Inferior parietal cortex (tissue), 1 donor: ENCODE results near the gene NCF2.
A peak's percentile ranks its signal among the peaks of the same experiment; 100 is the strongest.

ENCODE experiments used
- DNase-seq: peaks from one replicate; pipeline ENCODE4 v3.0.0-alpha.2; 2016; ENCODE audit errors: extremely low spot score

NCF2 gene

DNA sequence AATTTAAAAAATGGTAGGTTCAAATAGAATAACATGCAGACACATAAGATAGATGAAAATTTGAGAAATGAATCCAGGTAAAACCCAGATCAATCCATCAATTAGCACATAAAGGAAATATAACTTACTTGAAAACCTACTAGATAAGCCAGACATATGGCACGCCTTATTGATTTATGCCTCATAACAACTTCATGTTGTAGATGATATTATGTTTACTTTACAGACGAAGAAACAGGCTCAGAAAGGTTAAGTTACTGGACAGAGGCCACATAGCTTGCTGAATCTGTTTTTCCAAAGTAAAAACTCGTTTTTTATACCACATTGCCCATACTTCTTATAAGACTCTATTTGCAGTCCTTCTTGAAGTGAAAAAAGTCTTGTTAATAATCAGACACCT is 22.1 kb upstream of the NCF2 start:
- no peak for DNase-seq

GRCh38 chr1:183611021-183611420 is 20.8 kb upstream of the NCF2 start:
- no peak for DNase-seq

GRCh38 chr1:183609759-183610452 is 19.6 kb upstream of the NCF2 start:
- DNase-seq, result no peak

DNA sequence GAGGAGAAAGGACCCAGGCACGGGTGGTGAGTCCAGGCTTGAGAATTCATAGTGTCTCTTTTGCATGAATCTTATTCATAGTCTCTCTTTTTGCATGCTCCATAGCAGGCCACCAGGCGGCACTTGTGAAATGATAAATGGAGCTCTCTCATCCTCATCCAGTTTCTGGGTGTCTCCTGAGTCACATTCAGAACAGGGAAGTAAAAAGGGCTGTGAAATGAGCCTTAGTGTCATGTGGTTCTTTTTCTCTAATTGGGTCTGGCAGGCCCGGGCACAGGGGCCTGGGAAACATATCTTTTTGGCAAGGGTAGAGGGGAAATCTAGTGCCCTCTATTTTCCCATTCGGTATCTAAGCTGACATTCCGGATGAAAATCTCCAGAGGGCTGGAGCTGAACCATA is 19.1 kb upstream of the NCF2 start:
- peak; percentile 84 for DNase-seq

GRCh38 chr1:183607322-183607980 is 17.2 kb upstream of the NCF2 start:
- no peak for DNase-seq

- DNase-seq, result no peak
Measured at GRCh38 chr1:183605904-183606303, 15.6 kb upstream of the NCF2 start.

DNA sequence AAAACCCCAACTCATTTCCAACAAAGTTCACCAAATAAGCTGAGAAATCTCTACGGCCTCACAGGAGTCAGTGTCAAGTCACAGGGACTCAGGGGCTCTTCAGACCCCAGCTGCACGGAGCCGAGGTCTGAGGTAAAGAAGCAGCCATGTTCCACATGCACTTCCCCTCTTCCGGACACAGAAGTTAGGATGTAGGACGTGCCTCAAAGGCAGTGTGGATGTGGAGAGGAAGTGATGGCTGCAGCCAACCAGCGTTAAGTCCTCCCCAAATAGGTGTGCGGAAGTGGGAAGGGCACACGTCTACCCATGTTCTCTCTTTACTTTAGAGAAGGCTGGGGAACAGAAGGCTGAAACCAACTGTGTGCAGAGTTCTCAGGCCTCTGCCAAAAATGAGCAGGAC is 14.6 kb upstream of the NCF2 start:
- DNase-seq, result no peak

- DNase-seq, result no peak
Measured at GRCh38 chr1:183604038-183604808, 14.0 kb upstream of the NCF2 start.

- DNase-seq, result no peak
Measured at GRCh38 chr1:183602510-183602909, 12.3 kb upstream of the NCF2 start.

DNA sequence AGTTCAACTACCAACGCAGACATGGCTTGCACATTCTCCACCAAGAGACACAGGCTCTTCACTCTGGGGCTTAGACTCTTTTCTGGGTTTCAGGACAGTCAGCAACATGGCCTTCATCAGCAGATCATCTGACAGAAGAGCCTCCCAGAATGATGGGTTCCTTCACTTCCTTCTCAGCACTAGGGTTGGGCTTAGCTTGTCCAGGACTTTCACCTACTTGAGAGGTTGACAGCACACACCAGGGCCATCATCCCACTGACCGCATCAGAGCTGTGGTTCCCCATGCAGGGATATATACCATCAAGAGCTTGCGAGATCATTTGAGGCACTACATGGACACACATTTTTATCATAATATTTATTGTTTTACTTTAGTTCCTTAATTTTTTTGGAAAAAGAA is 10.4 kb upstream of the NCF2 start:
- no peak for DNase-seq

GRCh38 chr1:183600136-183600535 is 9.9 kb upstream of the NCF2 start:
- DNase-seq, result no peak

DNA sequence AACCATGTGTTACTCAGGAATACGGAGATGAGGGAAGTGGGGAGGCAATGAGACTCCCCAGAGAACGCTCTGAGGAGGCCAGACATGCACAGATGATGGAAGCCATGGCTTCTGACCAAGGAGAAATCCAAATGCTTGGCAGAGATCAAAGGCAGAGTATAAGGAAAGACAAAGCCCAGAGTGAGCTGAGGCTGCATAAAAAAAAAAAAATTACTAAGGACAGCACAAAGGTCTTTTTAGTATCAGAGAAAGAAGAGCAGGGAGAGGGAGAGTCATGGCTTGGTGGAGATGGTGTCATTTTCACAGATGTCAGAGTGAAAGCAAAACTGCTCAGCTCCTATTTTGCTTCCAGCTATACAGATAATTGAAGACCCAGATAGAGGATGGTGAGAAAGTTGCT is 8.1 kb upstream of the NCF2 start:
- DNase-seq, result no peak

DNA sequence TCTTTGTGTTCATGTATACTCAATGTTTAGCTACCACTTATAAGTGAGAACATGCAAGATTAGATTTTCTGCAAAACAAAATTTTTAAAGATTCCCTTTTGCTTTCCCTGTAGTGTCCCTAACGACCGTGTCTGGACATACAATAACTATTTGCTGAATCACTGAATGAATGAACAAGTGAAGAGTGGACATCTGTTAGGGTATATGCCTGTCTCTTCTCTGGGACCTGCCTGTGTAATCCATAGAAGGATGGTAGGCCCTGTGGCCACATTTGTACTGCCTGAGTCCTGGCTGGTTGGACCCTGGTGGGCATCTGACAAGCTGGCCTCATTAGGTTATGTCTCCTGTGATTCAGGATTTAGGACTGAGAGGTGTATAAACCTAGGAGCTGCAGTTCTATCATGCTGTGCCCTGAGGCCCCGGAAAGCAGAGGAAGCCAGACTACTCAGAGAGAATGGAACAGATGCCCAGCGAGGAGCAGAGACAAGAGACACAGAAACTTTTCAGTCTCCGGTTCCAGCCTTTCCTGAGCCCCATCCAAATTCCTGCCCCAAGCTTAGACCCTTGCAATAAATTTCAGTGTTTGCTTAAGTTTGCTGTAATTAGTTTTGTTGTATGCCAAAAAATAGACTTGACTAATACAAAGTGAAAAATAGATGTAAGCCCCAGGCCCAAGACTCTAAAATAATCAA is 7.5 kb upstream of the NCF2 start:
- DNase-seq, result no peak

GRCh38 chr1:183596500-183596899 is 6.2 kb upstream of the NCF2 start:
- DNase-seq, result no peak

DNA sequence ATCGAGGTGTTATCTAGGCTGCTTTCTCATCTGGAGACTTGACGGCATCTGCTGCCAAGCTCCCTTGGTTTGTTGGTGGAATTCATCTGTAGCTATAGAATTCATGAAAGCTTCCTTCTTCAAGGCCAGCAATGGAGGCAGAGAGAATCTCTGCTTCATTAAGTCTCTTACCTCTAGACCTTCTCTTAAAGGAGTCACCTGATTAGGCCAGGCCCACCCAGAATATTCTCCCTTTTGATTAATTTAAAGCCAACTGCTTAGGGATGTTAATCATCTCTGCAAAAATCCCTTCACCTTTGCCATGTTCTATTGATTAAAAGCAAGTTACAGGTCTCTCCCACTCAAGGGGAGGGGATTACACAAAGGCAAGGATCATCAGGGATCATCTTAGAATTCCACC is 5.3 kb upstream of the NCF2 start:
- no peak for DNase-seq

- DNase-seq, result no peak
Measured at GRCh38 chr1:183593356-183593755, 3.1 kb upstream of the NCF2 start.

GRCh38 chr1:183592733-183593132 is 2.5 kb upstream of the NCF2 start:
- no peak for DNase-seq

DNA sequence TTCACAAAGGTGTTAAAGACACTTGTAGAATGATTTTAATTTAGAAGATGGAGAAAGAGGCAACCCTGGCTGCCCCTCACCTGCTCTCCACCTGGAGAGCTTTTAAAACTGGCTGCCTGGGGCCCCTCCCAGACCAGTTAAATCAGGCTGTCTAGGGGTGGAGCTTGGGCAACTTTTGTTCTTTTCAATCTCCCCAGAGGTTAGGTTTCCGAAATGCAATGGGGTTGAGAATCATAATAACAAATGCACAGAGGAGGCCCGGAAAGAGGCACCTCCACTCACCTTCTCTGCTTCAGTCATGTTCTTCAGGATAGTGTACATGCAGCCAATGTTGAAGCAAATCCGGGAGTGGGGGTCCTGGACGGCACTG is 400 bp downstream of the NCF2 start:
- no peak for DNase-seq

- no peak for DNase-seq
Measured at GRCh38 chr1:183589384-183589783, 875 bp downstream of the NCF2 start.

DNA sequence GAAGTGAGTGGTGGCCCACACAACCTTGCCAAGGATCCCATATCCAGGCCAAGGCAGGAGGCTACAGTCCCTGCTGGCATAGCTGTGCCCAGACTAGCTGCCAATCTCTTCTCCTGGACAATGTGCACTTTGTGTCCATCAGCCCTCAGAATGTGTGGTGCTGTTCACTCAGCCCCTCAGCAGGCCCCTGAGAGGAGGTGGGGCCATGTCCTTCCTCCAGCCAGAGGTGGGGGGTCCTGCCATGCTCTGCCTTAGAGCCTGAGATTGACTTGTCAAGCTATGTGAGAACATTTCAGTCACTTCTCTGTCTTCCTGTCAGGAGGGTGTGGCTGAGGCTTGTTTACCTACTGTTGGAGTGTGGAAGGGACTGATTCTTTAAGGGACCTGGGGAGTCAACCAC is 1.4 kb downstream of the NCF2 start:
- DNase-seq, result no peak

GRCh38 chr1:183586926-183587325 is 3.3 kb downstream of the NCF2 start:
- DNase-seq, result no peak

- DNase-seq, result no peak
Measured at GRCh38 chr1:183586455-183586854, 3.8 kb downstream of the NCF2 start.

DNA sequence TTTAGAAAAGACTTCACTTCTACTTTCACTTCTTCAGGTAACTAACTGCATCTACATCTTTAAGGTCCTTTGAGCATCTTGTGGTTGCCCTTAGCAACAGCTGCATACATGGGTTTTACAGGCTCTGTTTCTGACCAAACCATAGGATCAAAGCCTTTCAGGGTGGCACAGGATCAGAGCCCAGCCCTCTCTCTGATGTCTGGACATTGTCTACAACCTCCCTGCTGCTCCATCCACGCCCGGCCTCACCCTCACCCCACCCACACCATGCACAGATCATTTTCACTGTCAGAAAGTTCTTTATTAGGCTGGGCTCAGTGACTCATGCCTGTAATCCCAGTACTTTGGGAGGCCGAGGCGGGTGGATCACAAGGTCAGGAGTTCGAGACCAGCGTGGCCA is 5.2 kb downstream of the NCF2 start:
- DNase-seq, result no peak
